Measurements from ENCODE around the gene SORCS3.

GRCh38 chr10:105247831-105248499 lies 606.9 kb downstream of the SORCS3 start:
- TF ChIP-seq CTCF (optimal IDR thresholded peaks at IDR 0.05 in 1 of 3, IDR thresholded peaks at IDR 0.05 in 1 of 3, conservative IDR thresholded peaks at IDR 0.05 in 1 of 3; ENCODE audit: extremely low read depth in 1 of 3, insufficient read depth in 2 of 3, low read length in 3 of 3) (no peak), EZH2 (IDR thresholded peaks at IDR 0.05; ENCODE audit: low read length) (no peak)
